Keratinocyte (primary cell): ENCODE results near the gene SUSD4. TPM values are rescaled to one million over a fixed set of nuclear protein-coding genes. Genes with fewer than 3 reads are reported as not detected.

Experiments
- DNase-seq: peaks from one replicate; pipeline ENCODE4 v3.0.0-alpha.2; 2011; ENCODE audit warnings: low read depth, missing footprints, low spot score
- FAIRE-seq: peaks from 2 replicates; lab custom pipeline; 2011; peaks lifted over from hg19 to GRCh38; lab: Jason Lieb, UNC
- H2AFZ ChIP-seq: 2 replicates; pipeline ENCODE4 v1.6.0; 2012; ENCODE audit warnings: low read length, control low read depth, inconsistent platforms; ENCODE audit not compliant: control insufficient read depth
- H3K27ac ChIP-seq: 2 replicates; pipeline ENCODE4 v1.5.1; 2011; ENCODE audit warnings: low read length; ENCODE audit not compliant: control insufficient read depth, insufficient read depth
- H3K27me3 ChIP-seq: 3 replicates; pipeline ENCODE4 v1.6.0; 2011; ENCODE audit warnings: low read length; ENCODE audit not compliant: control insufficient read depth, insufficient read depth; ENCODE audit errors: extremely low read depth
- H3K36me3 ChIP-seq, 2 experiments: 2 replicates in 1 of 2; 3 replicates in 1 of 2; pipeline ENCODE4 v1.5.1; 2011; ENCODE audit warnings: low read length in 2 of 2, mild to moderate bottlenecking in 1 of 2; ENCODE audit not compliant: control insufficient read depth in 2 of 2, insufficient read depth in 2 of 2; ENCODE audit errors: extremely low read depth in 1 of 2
- H3K4me1 ChIP-seq: 3 replicates; pipeline ENCODE4 v1.5.1; 2011; ENCODE audit warnings: low read length; ENCODE audit not compliant: control insufficient read depth, insufficient read depth; ENCODE audit errors: extremely low read depth
- H3K4me2 ChIP-seq: 3 replicates; pipeline ENCODE4 v1.6.0; 2011; ENCODE audit warnings: low read depth, low read length; ENCODE audit not compliant: control insufficient read depth, insufficient read depth; ENCODE audit errors: extremely low read depth
- H3K4me3 ChIP-seq, 3 experiments: fragments of 200-600 bp in 1 of 3; sonication (generic) in 1 of 3; 2 replicates in 2 of 3; 3 replicates in 1 of 3; pipeline ENCODE4 v1.5.1; 2011 to 2016; ENCODE audit warnings: low read length in 3 of 3, mild to moderate bottlenecking in 3 of 3, control low read depth in 2 of 3, inconsistent platforms in 1 of 3, low read depth in 1 of 3, mixed read lengths in 1 of 3, mixed run types in 1 of 3, moderate library complexity in 1 of 3; ENCODE audit not compliant: control insufficient read depth in 2 of 3, insufficient read depth in 2 of 3; ENCODE audit errors: extremely low read depth in 1 of 3
- H3K79me2 ChIP-seq: 2 replicates; pipeline ENCODE4 v1.6.0; 2012; ENCODE audit warnings: low read length; ENCODE audit not compliant: control insufficient read depth, insufficient read depth
- H3K9ac ChIP-seq: 3 replicates; pipeline ENCODE4 v1.6.0; 2011; ENCODE audit warnings: low read length; ENCODE audit not compliant: control insufficient read depth, insufficient read depth; ENCODE audit errors: extremely low read depth
- H3K9me1 ChIP-seq: 3 replicates; pipeline ENCODE4 v1.6.0; 2011; ENCODE audit warnings: low read length; ENCODE audit not compliant: control insufficient read depth, insufficient read depth; ENCODE audit errors: extremely low read depth
- H3K9me3 ChIP-seq: 2 replicates; pipeline ENCODE4 v1.5.1; 2012; ENCODE audit warnings: low read depth, low read length; ENCODE audit not compliant: control insufficient read depth
- H4K20me1 ChIP-seq: 3 replicates; pipeline ENCODE4 v1.6.0; 2011; ENCODE audit warnings: low read length; ENCODE audit not compliant: control insufficient read depth, insufficient read depth; ENCODE audit errors: extremely low read depth
- CTCF ChIP-seq, 3 experiments: IDR thresholded peaks in 1 of 3; conservative IDR thresholded peaks in 1 of 3; optimal IDR thresholded peaks in 1 of 3; 2 replicates in 2 of 3; 3 replicates in 1 of 3; pipeline versions ENCODE3 to v1.5.1; 2011; ENCODE audit warnings: low read length in 3 of 3, mild to moderate bottlenecking in 3 of 3, moderate library complexity in 2 of 3, control low read depth in 1 of 3, inconsistent platforms in 1 of 3; ENCODE audit not compliant: insufficient read depth in 2 of 3; ENCODE audit errors: extremely low read depth in 1 of 3
- EZH2 ChIP-seq: IDR thresholded peaks from one replicate; pipeline ENCODE4 v1.6.1; 2012; ENCODE audit warnings: inconsistent platforms, mild to moderate bottlenecking, low read length, moderate library complexity
- dilution Hi-C: fragments of 300-500 bp; cut with MboI; formaldehyde crosslinking; loops from one replicate; pipeline ENCODE4 v1.7.0; 2020; ENCODE audit warnings: low sequenced_read_pairs; ENCODE audit not compliant: extremely low pct_ligation_motif_present
- polyA plus RNA-seq, 5 experiments: library from polyadenylated mRNA; depleted of rRNA in 3 of 5; stranded (reverse) in 3 of 5; stranded (forward) in 1 of 5; unstranded in 1 of 5; fragments of >200 nt; gene quantifications; 1 replicate in 1 of 5; 2 replicates in 3 of 5; 3 replicates in 1 of 5; pipeline versions ENCODE4 v1.2.1 to v1.2.3, GENCODE V29; 2011 to 2012; ENCODE audit warnings: missing spikeins in 2 of 5, low read depth in 1 of 5, low replicate concordance in 1 of 5

Gene SUSD4
- polyA plus RNA-seq, 1 donor (not counting 4 experiments of a cell fraction or from before 2014, with no cell fraction given) = 1.6 TPM

- no peak for TF ChIP-seq EZH2
- no peak for TF ChIP-seq CTCF (optimal IDR thresholded peaks at IDR 0.05 in 1 of 3, IDR thresholded peaks at IDR 0.05 in 1 of 3, conservative IDR thresholded peaks at IDR 0.05 in 1 of 3; ENCODE audit: extremely low read depth in 1 of 3, insufficient read depth in 2 of 3, low read length in 3 of 3)
- dilution Hi-C loops = no loop called here
- Histone ChIP-seq H3K9ac (no peak overlapping the region), H3K4me2 (no peak overlapping the region), H3K27ac (no peak overlapping the region), H3K27me3 (no peaks in the 10 kb centered on the region), H4K20me1 (no peaks in the 10 kb centered on the region), H3K79me2 (no peaks in the 10 kb centered on the region), H3K4me1 (peaks cover 17% of the 10 kb centered on the region), H3K4me3 (no peak overlapping the region), H3K9me1 (no peaks in the 10 kb centered on the region), H2AFZ (no peak overlapping the region), H3K9me3 (no peaks in the 10 kb centered on the region), H3K36me3 (no peaks in the 10 kb centered on the region)
- FAIRE-seq = no peak
- DNase-seq = no peak
Measured at GRCh38 chr1:223226271-223226670, 137.7 kb downstream of the SUSD4 start.

GRCh38 chr1:223225481-223225880, 138.5 kb downstream of the SUSD4 start:
- Histone ChIP-seq H3K4me2 (no peak overlapping the region), H3K27me3 (no peaks in the 10 kb centered on the region), H3K9me1 (no peaks in the 10 kb centered on the region), H3K79me2 (no peaks in the 10 kb centered on the region), H3K9ac (no peak overlapping the region), H3K27ac (no peak overlapping the region), H3K4me3 (no peak overlapping the region), H3K36me3 (no peaks in the 10 kb centered on the region), H2AFZ (no peak overlapping the region), H3K9me3 (no peaks in the 10 kb centered on the region), H4K20me1 (no peaks in the 10 kb centered on the region), H3K4me1 (peaks cover 9% of the 10 kb centered on the region)
- no peak for FAIRE-seq
- dilution Hi-C loops = no loop called here
- DNase-seq = no peak
- TF ChIP-seq CTCF (optimal IDR thresholded peaks at IDR 0.05 in 1 of 3, IDR thresholded peaks at IDR 0.05 in 1 of 3, conservative IDR thresholded peaks at IDR 0.05 in 1 of 3; ENCODE audit: extremely low read depth in 1 of 3, insufficient read depth in 2 of 3, low read length in 3 of 3) = no peak
- no peak for TF ChIP-seq EZH2
